CD4-positive, alpha-beta T cell treated with Interleukin-6 for 4 hours (primary cell): ENCODE data around the gene KCNIP3.
"Not testable (repeated sequence)": the region's sequence is repeated elsewhere in the genome, so short reads cannot be mapped to it uniquely, and the experiment has no call there.

Source experiments
- DNase-seq: peaks from one replicate; pipeline ENCODE4 v3.0.0-alpha.2; 2020; ENCODE audit warnings: mixed read lengths

KCNIP3 gene

DNA sequence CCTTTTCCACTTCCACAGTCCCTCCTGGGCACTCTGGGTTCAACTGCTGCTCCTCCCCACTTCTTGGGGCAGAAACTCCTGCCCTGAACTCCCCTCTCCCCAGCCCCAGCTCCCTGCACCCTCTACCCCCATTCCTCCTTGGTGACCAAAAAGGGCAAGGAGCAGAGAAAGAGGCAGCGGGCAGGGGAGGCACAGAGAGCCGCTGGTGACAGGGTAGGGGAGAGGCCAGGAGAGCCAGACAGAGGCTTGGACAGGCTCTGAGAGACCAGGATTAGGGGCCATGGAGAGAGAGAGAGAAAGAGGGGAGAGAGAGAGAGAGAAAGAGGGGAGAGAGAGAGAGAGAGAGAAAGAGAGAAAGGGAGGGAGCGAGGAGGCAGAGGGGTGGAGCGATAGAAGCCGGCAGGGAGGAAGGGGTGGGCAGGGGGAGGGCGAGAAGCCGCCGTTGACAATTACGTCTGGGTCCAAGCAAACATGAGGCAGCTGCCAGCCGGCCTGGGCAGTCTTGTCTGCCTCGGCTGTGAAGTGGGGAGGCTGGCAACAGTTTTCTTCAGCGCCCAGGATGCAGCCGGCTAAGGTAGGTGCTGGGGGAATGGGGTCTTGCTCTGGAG is at the start of gene KCNIP3:
Gene KCNIP3, plus strand, starts transcription at position 468 of the 608 bp plus-strand sequence. Its CDS starts 92 bp downstream, at position 560.
- no peak for DNase-seq

DNA sequence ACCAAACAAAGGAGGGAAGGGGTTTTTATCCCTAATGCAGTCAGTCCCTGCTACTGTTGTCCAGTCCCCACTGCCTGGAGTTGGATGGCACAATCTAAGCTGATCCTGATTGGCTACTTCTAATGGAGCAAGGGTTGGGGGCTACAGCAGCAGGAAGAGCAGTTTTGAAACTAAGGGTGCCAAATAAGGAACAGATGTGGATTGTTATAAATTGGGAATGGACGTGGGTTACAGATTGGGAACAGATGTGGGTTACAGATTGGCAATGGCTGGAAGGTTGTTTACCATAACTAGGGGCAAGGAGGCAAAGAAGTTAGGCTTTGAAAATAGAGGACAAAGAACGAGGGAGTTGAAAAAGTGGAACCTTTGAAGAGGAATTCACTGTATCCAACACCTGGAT is 38.9 kb upstream of the KCNIP3 start:
- no peak for DNase-seq

- DNase-seq, result no peak
Measured at GRCh38 chr2:95260028-95261023, 36.8 kb upstream of the KCNIP3 start.

- DNase-seq, result no peak
Measured at GRCh38 chr2:95261602-95262001, 35.5 kb upstream of the KCNIP3 start.

DNA sequence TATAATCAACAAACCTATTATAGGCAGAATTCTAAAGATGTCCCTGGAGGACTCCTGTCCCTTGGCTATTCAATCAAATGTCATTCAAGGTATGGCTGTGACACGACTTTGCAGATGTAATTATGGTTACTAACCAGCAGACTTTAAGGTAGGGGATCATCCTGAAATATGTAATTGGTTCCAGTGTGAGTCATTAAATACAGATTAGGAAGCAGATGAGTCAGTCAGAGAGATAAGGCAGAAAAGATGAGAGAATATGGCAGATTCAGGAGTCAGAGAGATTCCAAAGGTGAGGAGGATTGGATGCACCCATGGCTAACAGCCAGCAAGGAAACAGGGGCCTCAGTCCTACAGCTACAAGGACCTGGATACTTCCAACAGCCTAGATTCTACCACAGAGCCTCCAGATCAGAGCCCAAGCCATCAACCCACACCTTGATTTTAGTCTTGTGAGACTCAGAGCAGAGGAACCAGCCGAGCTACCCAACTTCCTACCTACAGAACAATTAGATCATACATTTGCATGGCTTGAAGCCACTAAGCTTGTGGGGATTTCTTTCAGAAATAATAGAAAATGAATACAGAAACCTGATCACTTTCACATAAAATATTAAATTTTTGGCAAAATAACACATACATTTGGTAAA is 34.1 kb upstream of the KCNIP3 start:
- no peak for DNase-seq

GRCh38 chr2:95264624-95265023 is 32.5 kb upstream of the KCNIP3 start:
- no peak for DNase-seq

DNA sequence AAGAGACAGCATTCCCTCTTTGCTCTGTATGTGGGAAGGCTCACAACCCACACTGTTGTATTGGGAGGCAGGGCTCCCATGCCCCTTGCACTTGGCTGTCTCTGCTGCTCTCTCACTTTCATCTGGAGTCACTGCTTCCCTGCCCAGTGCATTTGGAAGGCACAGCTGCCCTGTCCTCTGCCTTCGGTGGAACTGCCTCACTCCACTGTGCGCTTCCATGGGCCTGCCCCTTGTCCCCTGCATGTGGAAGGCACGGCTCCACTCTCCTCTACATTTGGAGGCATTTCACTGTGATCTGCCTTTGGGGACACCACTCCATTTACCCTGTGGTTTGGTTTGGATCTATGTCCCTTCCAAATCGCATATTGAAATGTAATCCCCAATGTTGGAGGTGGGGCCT is 32.0 kb upstream of the KCNIP3 start:
- no peak for DNase-seq

DNA sequence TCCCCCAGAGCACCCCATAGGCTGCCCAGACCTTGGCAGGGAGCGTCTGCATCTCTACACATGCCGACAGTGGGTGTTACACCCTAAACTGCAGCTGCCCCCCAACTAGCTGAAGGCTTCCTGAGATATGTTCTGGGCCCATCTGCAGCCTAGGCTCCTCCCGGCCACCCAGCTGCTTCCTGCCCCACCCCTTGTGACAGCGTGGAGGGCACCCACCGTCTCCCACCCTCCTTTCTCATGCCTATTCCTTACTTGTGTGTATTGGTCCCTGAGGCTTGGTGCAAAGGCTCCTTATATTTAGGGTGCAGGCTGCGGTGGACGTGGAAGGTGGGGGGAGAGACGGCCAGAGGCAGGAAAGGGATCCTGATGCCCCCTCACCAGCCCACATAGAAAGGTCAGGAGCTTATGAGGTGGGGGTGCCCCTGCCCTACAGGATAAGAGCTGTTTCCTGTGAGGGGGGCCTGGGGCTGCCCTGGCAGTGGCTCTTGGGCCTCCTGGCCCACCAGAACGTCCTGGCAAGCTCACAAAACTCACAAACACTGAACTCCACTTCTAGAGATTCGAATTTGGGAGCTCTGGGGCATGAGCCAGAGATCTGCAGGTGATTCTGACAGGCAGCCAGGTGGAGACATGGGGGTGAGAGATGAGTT is 30.2 kb upstream of the KCNIP3 start:
- DNase-seq, result no peak

GRCh38 chr2:95267458-95268210 is 29.5 kb upstream of the KCNIP3 start:
- DNase-seq, result no peak

DNA sequence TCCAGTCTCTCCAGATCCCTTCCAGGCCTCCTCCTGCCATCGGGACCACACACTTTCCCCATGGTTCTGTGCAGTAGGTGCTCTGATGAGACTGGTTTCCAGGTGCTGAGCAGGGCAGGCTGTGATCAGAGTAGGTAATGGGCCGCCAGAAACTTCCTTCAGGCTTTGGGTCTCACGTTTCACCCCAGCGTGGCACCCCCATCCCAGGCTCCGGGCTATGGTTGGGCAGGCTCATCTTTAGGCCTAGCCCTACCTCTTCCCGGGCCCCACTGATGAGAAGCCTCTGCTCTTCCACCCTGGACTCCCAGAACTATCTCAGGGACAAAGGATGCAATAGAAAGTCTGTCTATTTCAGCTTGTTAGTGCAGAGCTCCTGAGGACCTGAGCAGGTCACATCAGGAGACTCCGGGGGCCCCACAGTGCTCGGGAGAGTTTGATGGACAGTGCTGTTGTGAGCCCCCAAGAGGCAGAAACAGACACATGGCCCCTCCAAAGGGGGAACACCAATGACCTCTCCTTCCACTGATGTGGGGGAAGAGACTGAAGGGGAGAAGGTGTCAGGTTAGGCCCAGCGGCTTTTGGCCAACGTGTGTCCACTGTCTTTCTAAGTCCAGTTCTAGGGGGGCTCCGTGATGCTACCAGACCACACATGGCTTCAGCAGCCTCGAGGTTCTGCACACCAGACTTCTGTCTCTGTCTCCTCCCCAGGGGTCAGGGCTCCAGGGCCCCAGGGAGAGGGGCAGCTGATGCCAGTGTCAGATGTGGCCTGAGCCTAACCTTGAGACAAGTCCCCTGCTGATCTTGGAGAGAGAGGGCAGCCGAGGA is 28.7 kb upstream of the KCNIP3 start:
- DNase-seq, result no peak

DNA sequence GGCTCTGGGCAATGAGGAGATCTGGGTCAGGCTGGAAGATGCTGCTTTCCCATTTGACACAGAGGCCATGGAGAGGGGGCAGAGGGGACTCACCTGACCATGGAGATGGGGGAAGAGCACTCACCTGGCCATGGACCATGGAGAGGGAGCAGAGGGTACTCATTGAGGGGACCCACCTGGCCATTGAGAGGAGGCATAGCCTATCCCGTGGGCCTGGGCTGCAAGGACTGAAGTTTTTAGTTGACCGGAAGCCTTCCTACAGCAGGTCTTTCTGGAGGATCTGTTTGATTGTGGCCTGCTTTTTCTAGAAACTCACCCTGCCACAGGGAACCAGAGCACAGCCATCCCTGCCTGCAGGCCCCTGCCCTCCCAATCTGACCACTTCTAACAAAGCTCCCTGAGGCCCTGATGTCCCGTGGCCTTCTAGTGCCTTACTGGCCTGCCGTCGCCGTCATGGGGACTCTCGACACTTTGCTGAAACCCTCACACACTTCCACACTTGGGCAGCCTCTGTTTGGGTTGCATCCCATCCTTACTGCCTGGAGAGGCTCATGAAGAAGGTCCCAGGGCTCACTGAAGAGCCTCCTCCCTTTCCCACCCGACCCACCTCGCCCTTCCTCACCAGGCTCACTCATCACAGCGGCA is 28.0 kb upstream of the KCNIP3 start:
- no peak for DNase-seq

- DNase-seq, result not testable (repeated sequence)
Measured at GRCh38 chr2:95269745-95270144, 27.4 kb upstream of the KCNIP3 start.

DNA sequence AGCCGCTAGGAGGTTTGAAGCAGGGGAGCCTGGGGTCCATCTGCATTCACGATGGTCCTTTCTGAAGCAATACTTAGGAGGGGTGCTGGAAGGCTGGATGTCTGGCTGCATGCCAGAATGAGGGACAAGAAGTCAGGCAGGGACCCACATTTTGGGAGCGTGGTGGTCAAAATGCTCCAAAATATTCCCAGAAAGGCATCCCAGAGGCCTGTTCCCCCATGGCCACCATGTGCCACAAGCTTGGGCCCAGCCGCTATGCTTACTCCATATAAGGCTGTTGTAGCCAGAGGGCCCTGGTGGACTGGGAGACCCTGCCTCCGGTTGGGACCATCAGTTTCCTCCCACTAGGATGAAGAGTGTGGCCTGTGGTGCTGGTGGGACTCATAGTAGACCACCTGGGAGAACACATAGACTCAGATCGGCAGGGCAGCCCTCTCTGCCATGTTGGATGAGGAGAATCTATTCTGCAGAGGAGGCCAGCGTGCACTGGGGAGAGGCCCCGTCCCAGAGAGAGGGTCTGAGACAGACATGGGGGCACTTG is 26.5 kb upstream of the KCNIP3 start:
- DNase-seq, result no peak

- DNase-seq, result no peak
Measured at GRCh38 chr2:95271381-95271971, 25.7 kb upstream of the KCNIP3 start.

DNA sequence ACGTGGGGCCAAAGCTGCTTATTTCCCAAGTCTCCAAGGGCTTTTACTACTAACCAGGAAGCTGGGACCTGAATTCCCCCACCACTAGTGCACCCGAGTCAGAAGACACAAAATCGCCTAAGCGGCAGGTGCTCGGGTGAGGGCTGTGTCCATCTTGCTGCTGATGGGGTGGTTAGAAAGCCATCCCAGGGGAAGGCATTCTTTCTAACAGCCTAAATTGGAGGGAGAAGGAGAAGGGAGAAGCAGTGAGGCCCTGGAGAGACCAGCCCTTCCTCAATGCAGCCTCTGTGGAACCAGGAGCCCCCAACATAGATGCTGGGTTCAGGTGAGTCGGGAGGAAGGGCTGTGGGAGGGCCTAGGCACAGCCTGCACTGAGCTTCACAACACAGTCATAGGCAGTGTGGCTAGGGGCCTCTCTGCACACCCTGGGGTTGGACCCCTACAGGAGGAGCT is 24.8 kb upstream of the KCNIP3 start:
- DNase-seq, result no peak

GRCh38 chr2:95272781-95273180 is 24.4 kb upstream of the KCNIP3 start:
- DNase-seq, result no peak

DNA sequence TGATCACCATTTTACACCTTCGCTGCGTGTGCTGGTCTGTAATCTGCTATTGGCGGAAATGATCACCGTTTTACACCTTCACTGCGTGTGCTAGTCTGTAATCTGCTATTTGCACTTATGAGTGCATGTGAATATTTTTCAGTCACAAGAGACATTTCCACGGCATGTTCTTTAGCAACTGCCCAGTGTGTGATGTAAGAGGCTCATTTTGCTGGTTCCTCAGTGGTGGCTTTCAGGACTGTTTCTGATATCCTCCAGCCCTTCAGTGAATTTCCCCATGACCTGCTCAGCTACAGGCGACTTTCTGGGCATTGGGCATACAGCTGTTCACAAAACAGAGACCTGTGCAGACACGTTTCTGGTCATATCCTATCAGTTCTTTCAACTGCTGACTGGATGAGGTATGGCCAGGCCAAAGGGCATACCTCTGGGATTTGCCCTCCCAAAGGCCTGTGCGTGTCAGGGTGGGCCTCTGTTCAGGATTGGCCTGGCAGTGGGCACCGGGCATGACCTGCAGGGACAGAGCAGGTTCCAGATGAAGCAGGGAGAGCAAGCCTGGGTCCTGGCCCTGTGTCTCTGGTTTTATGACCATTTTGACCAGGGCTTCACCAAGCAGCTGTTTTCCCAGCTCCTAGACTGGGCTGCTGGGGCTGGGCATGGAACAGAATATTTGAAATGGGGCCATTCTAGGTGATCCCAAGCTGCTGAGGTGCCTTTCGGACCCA is 23.4 kb upstream of the KCNIP3 start:
- DNase-seq, result no peak

DNA sequence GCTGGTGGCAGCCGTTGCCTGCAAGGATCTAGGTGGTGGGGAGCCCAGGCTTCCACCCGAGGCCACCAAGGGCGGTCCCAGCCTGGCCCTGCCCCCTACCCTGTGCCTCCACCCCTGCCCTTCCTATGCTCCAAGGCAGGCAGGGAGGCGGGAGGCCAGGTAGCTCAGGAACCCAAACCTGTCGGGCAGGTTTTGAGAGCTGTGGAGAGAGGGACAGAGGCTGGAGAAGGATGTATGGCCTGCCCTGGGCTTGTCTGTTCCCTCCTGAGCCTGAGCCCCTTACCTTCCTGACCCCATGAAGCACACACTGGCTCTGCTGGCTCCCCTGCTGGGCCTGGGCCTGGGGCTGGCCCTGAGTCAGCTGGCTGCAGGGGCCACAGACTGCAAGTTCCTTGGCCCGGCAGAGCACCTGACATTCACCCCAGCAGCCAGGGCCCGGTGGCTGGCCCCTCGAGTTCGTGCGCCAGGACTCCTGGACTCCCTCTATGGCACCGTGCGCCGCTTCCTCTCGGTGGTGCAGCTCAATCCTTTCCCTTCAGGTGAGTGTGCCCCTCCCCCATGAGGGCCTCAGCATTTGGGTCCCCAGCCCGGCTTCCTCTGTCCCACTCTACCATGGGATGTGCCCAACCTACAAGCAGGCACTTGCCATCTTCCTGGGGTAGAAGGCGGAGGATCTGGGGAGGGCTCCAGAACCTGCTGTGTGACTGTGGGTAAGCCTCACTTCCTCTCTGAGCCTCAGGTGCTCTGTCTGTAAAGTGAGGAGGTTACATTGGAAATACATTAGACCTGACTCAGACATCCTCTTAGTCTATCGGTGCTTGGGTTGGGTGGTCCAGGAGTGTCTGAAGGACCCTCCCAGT is 22.6 kb upstream of the KCNIP3 start, which contains the start of gene PROM2:
Gene PROM2, plus strand, starts transcription at position 159 of the 860 bp plus-strand sequence. Its CDS starts 137 bp downstream, at position 296.
- no peak for DNase-seq
